Measurements from ENCODE around the gene IPO4. TPM values are rescaled to one million over a fixed set of nuclear protein-coding genes. Genes with fewer than 3 reads are reported as not detected.

The IPO4 gene, protein sequence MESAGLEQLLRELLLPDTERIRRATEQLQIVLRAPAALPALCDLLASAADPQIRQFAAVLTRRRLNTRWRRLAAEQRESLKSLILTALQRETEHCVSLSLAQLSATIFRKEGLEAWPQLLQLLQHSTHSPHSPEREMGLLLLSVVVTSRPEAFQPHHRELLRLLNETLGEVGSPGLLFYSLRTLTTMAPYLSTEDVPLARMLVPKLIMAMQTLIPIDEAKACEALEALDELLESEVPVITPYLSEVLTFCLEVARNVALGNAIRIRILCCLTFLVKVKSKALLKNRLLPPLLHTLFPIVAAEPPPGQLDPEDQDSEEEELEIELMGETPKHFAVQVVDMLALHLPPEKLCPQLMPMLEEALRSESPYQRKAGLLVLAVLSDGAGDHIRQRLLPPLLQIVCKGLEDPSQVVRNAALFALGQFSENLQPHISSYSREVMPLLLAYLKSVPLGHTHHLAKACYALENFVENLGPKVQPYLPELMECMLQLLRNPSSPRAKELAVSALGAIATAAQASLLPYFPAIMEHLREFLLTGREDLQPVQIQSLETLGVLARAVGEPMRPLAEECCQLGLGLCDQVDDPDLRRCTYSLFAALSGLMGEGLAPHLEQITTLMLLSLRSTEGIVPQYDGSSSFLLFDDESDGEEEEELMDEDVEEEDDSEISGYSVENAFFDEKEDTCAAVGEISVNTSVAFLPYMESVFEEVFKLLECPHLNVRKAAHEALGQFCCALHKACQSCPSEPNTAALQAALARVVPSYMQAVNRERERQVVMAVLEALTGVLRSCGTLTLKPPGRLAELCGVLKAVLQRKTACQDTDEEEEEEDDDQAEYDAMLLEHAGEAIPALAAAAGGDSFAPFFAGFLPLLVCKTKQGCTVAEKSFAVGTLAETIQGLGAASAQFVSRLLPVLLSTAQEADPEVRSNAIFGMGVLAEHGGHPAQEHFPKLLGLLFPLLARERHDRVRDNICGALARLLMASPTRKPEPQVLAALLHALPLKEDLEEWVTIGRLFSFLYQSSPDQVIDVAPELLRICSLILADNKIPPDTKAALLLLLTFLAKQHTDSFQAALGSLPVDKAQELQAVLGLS
- 10 to 100 TPM; 17.9 to 44.0 (median 23.0) TPM for total RNA-seq
- long read RNA-seq, result 0 reads

DNA sequence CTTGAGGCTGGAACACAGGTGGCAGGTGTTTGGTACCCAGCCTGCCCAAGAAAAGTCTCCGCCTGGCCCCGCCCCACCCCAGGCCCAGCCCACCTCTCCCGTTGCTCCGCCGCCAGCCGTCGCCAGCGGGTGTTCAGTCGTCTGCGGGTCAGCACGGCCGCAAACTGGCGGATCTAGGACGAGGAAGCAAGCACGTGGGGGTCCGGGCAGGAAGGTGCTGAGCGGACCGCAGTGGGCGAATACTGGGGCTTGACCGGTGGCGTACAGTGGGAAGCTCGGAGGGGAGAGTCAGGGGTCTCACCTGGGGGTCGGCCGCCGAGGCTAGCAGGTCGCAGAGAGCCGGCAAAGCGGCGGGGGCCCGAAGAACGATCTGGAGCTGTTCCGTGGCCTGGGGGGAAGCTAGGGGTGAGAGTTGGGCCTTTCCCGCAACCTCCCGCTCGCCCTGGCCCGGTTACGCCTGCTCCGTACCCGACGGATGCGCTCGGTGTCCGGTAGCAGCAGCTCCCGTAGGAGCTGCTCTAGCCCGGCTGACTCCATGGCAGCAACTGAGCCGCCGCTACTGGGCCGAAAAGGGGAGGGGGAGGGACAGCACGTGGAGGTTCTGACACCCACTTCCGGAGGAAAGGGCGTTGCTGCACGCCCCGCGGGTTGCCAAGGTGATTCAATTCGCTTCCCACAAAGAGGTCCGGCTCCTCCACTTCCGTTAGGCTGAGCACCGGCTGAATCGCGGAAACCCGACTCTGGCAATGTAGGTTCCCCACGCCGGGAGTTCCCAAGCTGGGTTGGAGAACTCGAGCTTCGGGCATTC lies at the start of gene IPO4:
TSS of gene IPO4 (minus strand) at position 566 of the 808 bp plus-strand sequence. CDS start at position 537, 29 bp downstream.
- Histone ChIP-seq H3K4me1 (peaks cover 0 to 11% (median 4%) of the 10 kb centered on the region in 4 donors), H3K36me3 (peaks cover 0 to 38% (median 8%) of the 10 kb centered on the region in 4 donors), H3K27me3 (no peaks in the 10 kb centered on the region), H3K9me3 (no peaks in the 10 kb centered on the region), H3K27ac (peak within 1 kb of the TSS in 2 of 3 donors; percentile 21 to 30), H3K4me3 (peak within 1 kb of the TSS; percentile 72 to 82 (median 74))
- intact Hi-C loops (cut with DNase I), result no loop called here
- DNase-seq (peak; percentile 95 to 98 (median 97)), ATAC-seq (peak; percentile 95 to 99 (median 96))
- TF ChIP-seq, protein P1, sequence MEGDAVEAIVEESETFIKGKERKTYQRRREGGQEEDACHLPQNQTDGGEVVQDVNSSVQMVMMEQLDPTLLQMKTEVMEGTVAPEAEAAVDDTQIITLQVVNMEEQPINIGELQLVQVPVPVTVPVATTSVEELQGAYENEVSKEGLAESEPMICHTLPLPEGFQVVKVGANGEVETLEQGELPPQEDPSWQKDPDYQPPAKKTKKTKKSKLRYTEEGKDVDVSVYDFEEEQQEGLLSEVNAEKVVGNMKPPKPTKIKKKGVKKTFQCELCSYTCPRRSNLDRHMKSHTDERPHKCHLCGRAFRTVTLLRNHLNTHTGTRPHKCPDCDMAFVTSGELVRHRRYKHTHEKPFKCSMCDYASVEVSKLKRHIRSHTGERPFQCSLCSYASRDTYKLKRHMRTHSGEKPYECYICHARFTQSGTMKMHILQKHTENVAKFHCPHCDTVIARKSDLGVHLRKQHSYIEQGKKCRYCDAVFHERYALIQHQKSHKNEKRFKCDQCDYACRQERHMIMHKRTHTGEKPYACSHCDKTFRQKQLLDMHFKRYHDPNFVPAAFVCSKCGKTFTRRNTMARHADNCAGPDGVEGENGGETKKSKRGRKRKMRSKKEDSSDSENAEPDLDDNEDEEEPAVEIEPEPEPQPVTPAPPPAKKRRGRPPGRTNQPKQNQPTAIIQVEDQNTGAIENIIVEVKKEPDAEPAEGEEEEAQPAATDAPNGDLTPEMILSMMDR (IDR thresholded peaks at IDR 0.05), result no peak
- peak; percentile 82 for TF ChIP-seq POLR2A (IDR thresholded peaks at IDR 0.05)
- 0% methylated on average over 16 of the region's 65 CpGs for WGBS (ENCODE audit: insufficient coverage, low coverage, low lambda C conversion rate, missing lambda C conversion rate)

DNA sequence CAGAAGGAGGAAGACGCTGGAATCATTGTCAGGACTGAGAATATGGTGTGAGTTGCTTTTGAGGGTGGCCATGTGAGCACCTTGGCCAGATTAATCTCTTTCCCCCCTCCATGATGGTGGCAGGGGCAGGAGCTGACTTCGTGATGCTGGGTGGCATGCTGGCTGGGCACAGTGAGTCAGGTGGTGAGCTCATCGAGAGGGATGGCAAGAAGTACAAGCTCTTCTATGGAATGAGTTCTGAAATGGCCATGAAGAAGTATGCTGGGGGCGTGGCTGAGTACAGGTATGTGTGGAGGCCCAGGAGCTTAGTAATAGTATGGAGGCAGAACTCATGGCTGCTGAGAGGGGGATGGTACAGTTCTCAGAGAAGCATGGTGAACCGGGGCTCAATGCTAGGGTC lies 49.5 kb upstream of the IPO4 start:
- Histone ChIP-seq H3K27me3 (no peaks in the 10 kb centered on the region), H3K36me3 (peaks cover 4 to 56% (median 23%) of the 10 kb centered on the region in 4 donors), H3K4me3 (no peak overlapping the region), H3K9me3 (no peaks in the 10 kb centered on the region), H3K4me1 (peaks cover 0 to 30% (median 5%) of the 10 kb centered on the region in 4 donors), H3K27ac (no peak overlapping the region)
- ATAC-seq, result no peak
- TF ChIP-seq, protein P1 (IDR thresholded peaks at IDR 0.05), result no peak
- no peak for TF ChIP-seq POLR2A (IDR thresholded peaks at IDR 0.05)
- intact Hi-C loops (cut with DNase I), result no loop called here
- DNase-seq, result peak in 1 of 3 donors; percentile 29
- 94% methylated on average over 4 of the region's 5 CpGs for WGBS (ENCODE audit: insufficient coverage, low coverage, low lambda C conversion rate, missing lambda C conversion rate)

DNA sequence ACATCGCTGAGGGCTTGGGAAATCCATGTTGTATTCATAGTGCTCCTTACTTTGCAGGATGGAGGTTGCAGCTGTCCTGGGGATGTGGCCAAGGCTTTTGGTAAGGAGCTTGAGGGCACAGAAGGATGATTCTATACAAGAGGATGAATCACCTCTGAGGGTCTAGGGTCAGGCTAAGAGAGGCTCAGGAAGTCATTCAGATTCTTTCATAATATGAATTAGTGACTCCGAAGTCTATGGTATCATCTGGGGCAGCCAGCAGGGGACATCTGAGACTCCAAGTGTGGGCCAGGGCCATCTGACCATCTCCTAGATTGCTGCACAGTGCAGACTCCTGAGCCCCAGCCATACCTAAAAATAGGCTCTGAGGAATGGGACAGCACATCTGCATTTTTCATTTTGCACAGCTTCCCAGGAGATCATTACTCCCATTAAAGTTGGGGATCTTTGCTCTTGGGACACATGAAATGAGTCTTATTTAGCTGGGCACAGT lies 48.9 kb upstream of the IPO4 start:
- intact Hi-C loops (cut with DNase I), result no loop called here
- no peak for ATAC-seq
- Histone ChIP-seq H3K27me3 (no peaks in the 10 kb centered on the region), H3K4me1 (peaks cover 0 to 29% (median 5%) of the 10 kb centered on the region in 4 donors), H3K9me3 (no peaks in the 10 kb centered on the region), H3K4me3 (no peak overlapping the region), H3K36me3 (peaks cover 4 to 56% (median 23%) of the 10 kb centered on the region in 4 donors), H3K27ac (no peak overlapping the region)
- DNase-seq, result peak in 1 of 3 donors; percentile 11
- 100% methylated on average over 2 of the region's 2 CpGs for WGBS (ENCODE audit: insufficient coverage, low coverage, low lambda C conversion rate, missing lambda C conversion rate)
- TF ChIP-seq, protein P1 (IDR thresholded peaks at IDR 0.05), result no peak
- no peak for TF ChIP-seq POLR2A (IDR thresholded peaks at IDR 0.05)

All from right lobe of liver (tissue), 6 donors.